ENCODE data around the gene RBP3. TPM values are rescaled to one million over a fixed set of nuclear protein-coding genes. Genes with fewer than 3 reads are reported as not detected.

RBP3 gene
- polyA plus RNA-seq = not detected in 2 replicates

DNA sequence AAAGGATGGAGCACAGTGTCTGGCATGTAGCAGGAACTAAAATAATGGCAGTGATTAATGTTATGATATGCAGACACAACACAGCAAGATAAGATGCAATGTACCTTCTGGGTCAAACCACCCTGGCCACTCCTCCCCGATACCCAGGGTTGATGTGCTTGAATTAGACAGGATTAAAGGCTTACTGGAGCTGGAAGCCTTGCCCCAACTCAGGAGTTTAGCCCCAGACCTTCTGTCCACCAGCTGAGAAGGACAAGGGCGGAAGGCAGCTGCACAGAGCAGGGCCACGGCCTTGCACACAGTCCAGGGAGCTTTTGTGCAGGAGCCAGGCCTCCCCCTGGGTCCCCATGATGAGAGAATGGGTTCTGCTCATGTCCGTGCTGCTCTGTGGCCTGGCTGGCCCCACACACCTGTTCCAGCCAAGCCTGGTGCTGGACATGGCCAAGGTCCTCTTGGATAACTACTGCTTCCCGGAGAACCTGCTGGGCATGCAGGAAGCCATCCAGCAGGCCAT lies at the start of gene RBP3:
TSS of gene RBP3 (plus strand) at position 226 of the 514 bp plus-strand sequence. CDS start at position 348, 122 bp downstream.

DNA sequence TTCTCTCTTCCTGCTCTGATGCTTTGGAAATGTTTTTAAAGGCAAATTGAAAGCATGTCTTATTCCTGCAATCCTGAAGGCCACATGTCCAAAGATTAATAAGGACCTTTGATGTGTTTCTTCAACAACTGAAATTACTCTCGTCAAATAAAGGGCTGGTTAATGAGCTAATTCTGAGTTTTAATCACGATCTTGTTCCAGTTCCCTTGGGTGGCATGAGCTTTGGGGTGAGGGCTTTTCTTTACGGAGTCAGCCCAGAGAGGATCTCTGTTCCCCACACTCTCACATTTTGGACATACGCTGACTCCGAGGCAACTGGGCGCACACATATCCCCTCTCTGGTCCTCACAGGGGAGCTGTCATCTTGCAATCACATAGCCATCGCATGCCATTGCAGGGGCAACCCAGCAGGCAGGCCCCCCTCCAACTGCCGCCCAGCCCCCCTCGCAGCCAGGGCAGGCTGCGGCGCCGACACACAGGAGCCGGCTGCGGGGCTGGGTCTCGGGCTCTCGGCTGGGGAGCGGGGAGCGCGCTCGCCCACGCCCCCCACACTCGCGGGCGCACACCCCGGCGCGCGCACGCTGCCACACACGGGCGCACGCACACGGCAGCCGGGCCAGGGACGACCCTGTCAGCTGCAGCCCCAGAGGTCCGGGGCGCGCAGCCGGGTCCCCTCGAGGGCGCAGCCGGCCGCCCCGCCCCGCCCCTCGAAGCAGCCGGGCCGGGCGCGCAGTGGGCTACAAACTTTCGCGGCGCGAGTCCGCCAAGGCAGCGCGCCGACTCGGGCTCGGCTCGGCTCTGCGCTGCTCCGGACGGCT lies 48.3 kb upstream of the RBP3 start, which contains the start of gene GDF10:
TSS of gene GDF10 (plus strand) at position 587 of the 818 bp plus-strand sequence. CDS start 455 bp downstream, outside the sequence.

DNA sequence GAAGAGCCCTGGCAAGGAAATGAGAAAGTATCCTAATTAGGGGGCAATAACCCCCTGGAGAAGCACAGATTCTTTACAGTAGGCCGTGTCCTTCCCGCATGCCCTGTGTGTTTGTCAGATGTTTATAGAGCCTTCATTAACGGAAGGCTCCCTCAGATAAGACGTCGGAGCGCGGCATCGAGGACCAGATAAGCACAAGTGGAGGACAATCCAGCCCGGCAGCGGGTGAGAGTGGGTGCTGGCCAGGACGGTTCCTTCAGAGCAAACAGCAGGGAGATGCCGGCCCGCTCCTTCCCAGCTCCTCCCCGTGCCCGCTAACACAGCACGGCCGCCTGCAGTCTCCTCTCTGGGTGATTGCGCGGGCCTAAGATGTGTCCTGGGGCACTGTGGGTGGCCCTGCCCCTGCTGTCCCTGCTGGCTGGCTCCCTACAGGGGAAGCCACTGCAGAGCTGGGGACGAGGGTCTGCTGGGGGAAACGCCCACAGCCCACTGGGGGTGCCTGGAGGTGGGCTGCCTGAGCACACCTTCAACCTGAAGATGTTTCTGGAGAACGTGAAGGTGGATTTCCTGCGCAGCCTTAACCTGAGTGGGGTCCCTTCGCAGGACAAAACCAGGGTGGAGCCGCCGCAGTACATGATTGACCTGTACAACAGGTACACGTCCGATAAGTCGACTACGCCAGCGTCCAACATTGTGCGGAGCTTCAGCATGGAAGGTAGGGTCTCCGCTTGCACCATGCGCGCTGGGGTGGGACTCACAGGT lies 25.7 kb upstream of the RBP3 start, which contains the start of gene GDF2:
TSS of gene GDF2 (plus strand) at position 155 of the 762 bp plus-strand sequence. CDS start at position 370, 215 bp downstream.

DNA sequence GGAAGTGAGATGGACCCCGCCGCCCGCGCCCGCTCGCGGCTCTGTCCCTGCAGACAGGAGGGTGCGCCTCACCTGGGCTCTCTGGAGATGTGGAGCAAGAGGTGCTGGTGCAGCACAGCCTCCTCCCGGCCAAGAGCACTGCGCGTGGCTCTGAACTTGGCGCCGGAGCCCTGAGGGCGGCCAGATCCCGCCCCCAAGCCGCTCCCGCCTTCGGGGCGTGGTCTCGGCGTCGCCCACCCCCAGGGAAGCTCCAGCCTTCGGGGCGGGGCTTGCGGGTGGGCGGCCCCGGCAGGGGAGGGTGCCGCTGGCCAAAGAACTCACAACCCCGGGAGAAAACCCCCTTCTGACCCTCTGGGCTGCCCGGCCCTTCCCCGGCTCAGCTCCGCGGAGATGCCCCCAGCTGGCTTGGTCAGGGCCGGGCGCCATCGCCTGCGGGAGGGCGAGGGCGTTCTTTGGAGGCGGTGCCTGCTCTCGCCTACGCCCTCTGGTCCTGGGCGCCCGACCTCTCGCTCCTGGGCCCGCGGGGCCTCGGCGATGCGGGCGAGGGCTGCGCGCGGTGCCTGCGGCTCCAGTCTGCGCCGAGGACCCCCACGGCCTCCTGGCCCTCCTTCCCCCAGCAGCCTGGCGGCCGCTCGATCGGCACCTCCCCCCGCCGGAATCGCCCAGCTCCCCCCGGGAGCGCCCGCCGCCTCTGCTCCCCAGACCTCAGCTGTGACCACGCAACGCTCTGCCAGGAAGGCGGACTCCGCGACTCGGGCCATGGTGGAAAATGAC lies 36.2 kb downstream of the RBP3 start, which contains the start of gene ZNF488:
TSS of gene ZNF488 (minus strand) at position 146 of the 774 bp plus-strand sequence. CDS start 15,464 bp downstream, outside the sequence.

Other genes starting within 250 kb of the RBP3 start
- gene GDF10, start 48.2 kb upstream of the RBP3 start, polyA plus RNA-seq = 17.6 and 32.1 TPM in 2 replicates
- not detected in 2 replicates for gene GDF2, start 25.9 kb upstream of the RBP3 start, polyA plus RNA-seq
- not detected in 2 replicates for gene ZNF488, start 35.9 kb downstream of the RBP3 start, polyA plus RNA-seq
- not detected in 2 replicates for gene ANXA8, start 135.8 kb downstream of the RBP3 start, polyA plus RNA-seq
- gene FAM25G, start 143.3 kb downstream of the RBP3 start, polyA plus RNA-seq = not detected in 2 replicates
- gene AGAP9, start 175.3 kb downstream of the RBP3 start, polyA plus RNA-seq = 0.70 TPM in 1 of 2 replicates, not detected in the other

Measured in Purkinje cell (primary cell).